Measurements from ENCODE around the gene AFAP1. TPM values are rescaled to one million over a fixed set of nuclear protein-coding genes. Genes with fewer than 3 reads are reported as not detected.

AFAP1 gene
- total and polyA plus RNA-seq, 2 of the 4 experiments (the other 2 are of a cell fraction), result 48.2 to 80.9 TPM

- peak; percentile 4; the same call in 1 of the 2 replicates for TF ChIP-seq MAFK (IDR thresholded peaks at IDR 0.05; ENCODE audit: low read depth, low read length)
Observed at GRCh38 chr4:7844594-7844991, 95.1 kb downstream of the AFAP1 start (continued).

DNA sequence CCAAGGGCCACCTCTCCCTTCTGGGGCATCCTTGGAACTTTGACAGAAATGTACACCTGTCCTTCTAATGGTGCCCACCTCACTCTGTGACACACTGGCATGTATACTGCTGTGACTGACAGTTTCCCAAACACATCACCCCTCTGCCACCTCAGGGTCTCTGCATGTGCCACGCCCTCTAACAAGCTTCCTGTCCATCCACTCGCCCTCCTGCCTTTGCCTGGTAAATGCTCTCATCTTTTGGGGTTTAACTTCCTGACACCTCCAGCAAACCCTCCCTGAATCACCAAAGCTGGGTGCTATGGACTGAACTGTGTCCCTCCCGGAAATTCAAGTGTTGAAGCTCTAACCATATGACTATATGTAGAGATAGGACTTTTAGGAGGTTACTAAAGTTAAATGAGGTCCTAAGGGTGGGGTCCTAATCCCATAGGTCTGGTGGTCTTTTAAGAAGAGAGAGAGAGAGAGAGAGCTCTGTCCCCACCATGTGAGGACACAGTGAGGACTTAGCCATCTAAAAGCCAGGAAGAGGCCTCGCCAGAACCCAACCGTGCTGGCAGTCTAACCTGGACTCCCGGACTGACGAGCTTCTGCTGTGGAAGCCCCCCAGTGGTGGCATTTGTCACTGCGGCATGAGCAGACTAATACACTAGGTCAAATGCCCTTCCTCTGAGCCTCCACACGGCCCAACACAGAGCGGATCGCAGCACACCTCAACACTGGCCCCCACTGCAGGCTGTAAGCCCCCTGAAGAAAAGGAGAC is 95.6 kb downstream of the AFAP1 start:
- WGBS, 2 experiments (ENCODE audit: extremely low coverage in 2 of 2, insufficient read length in 1 of 2), result no CpG with 5 or more reads among the region's 11 CpGs
- Histone ChIP-seq H4K8ac (ENCODE audit: low read depth in 2 of 2, low read length in 2 of 2) (peak overlapping the region; percentile 99), H3K23ac (ENCODE audit: low read depth, low read length) (peak overlapping the region; percentile 100), H2BK120ac (ENCODE audit: low read depth, low read length) (peak overlapping the region; percentile 99), H3K9ac (ENCODE audit: low read depth, low read length) (peak overlapping the region; percentile 76), H3K4me3 (ENCODE audit: insufficient read depth, low read depth, low read length) (no peak overlapping the region), H3K27ac (ENCODE audit: insufficient read depth, low read length) (peak overlapping the region; percentile 99), H3K14ac (replicated peaks; ENCODE audit: low read depth, low read length) (peak overlapping the region; percentile 95), H2AK9ac (replicated peaks; ENCODE audit: low read depth, low read length, poor library complexity) (peak overlapping the region; percentile 97), H2BK5ac (ENCODE audit: low read depth, low read length, poor library complexity, severe bottlenecking) (peak overlapping the region; percentile 100), H3K4me2 (ENCODE audit: low read depth, low read length) (peak overlapping the region; percentile 9; the same call in 1 of the 2 replicates), H4K5ac (ENCODE audit: low read depth, low read length) (peak overlapping the region; percentile 95), H3K9me3 (ENCODE audit: control insufficient read depth, insufficient read depth, low read length) (no peaks in the 10 kb centered on the region), H3K9me1 (ENCODE audit: insufficient read depth, low read length) (peaks cover 28% of the 10 kb centered on the region), H3K79me1 (ENCODE audit: low read depth in 1 of 2, low read length in 2 of 2) (peaks cover 39 to 76% of the 10 kb centered on the region in 2 experiments), H3K27me3 (ENCODE audit: control insufficient read depth, insufficient read depth, low read length) (no peaks in the 10 kb centered on the region), H4K91ac (ENCODE audit: insufficient read depth, low read depth, low read length) (peak overlapping the region; percentile 99), H2BK15ac (ENCODE audit: low read depth, low read length) (peak overlapping the region; percentile 100), H2AFZ (replicated peaks; ENCODE audit: low read length, poor library complexity) (peak overlapping the region; percentile 27), H4K20me1 (ENCODE audit: insufficient read depth, low read length) (peaks cover 3% of the 10 kb centered on the region; the same call in 1 of the 2 replicates), H2AK5ac (ENCODE audit: low read depth, low read length) (peak overlapping the region; percentile 100), H3K56ac (ENCODE audit: extremely low read depth, insufficient read depth, low read length) (peak overlapping the region; percentile 93), H2BK20ac (ENCODE audit: low read depth, low read length) (peak overlapping the region; percentile 99), H3K4ac (ENCODE audit: low read depth, low read length) (peak overlapping the region; percentile 100), H3K36me3 (ENCODE audit: control insufficient read depth, insufficient read depth, low read length) (peaks cover 38% of the 10 kb centered on the region), H3K4me1 (ENCODE audit: control insufficient read depth, insufficient read depth, low read length) (peaks cover 37% of the 10 kb centered on the region), H3K18ac (ENCODE audit: low read depth, low read length) (peak overlapping the region; percentile 94)
- TF ChIP-seq RCOR1 (IDR thresholded peaks at IDR 0.05; ENCODE audit: insufficient replicate concordance, low read length) (no peak), CTCF (conservative IDR thresholded peaks at IDR 0.05; ENCODE audit: low read depth, low read length) (peak; percentile 68), RAD21 (IDR thresholded peaks at IDR 0.05; ENCODE audit: low read length) (peak; percentile 65), POLR2A (IDR thresholded peaks at IDR 0.05; ENCODE audit: low read depth, low read length) (peak; percentile 43; the same call in 1 of the 2 replicates), BHLHE40 (IDR thresholded peaks at IDR 0.05; ENCODE audit: low read depth, low read length) (peak; percentile 4; the same call in 1 of the 2 replicates), SMC3 (IDR thresholded peaks at IDR 0.05; ENCODE audit: low read depth, low read length) (peak; percentile 52)
- DNase-seq (peak; percentile 89), ATAC-seq (ENCODE audit: low read depth) (peak; percentile 59)
- intact Hi-C loops (cut with micrococcal nuclease) (loop anchor here (1.0 to 2.0 kb wide), 4 partner anchors 13 to 67 kb away; no protein-coding TSS in a partner anchor), dilution Hi-C loops (cut with HindIII; ENCODE audit: low sequenced_read_pairs, unreplicated experiment) (no loop called here), in situ Hi-C loops (cut with MboI; ENCODE audit: low sequenced_read_pairs) (no loop called here)
- ChIA-PET CTCF (interaction anchor here (0.6 to 2.2 kb wide), 11 partner anchors 11 to 144 kb away, joined by 3 to 10 read pairs (median 4); no protein-coding TSS in a partner anchor), POLR2A (ENCODE audit: unreplicated experiment) (interaction anchor here (0.8 kb wide), 1 partner anchor 13 kb away, joined by 3 read pairs; no protein-coding TSS in a partner anchor)
- BruUV-seq (replicated peaks), result no TSS peak

Measured in IMR-90 (cell line).